HG03521 (cell line): ENCODE results near the gene ADAMTSL3.

Experiments
- ATAC-seq: cut with Tn5 transposase; IDR thresholded peaks from one replicate; pipeline ENCODE4 v1.9.1; 2021; ENCODE audit warnings: mild to moderate bottlenecking, moderate library complexity; ENCODE audit not compliant: unreplicated experiment

ADAMTSL3 gene

DNA sequence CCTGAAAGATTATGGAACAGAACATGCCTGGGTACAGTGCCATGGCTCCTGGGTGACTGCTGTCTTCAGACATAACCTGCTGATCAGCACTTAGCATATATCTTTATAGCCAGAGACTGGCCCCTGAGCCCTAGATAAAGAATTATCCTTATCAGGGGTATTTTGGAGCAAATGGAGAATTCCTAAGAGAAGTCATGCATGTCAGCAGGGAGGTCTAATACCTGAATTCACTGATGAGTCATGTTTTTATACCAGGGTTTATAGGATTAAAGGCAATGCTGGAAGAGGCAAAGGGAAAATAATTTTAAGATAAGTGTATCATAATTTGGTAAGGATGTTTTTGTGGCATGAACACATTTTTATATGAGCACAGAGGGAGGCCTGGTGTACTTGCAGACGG is 159.8 kb downstream of the ADAMTSL3 start:
- no peak for ATAC-seq

DNA sequence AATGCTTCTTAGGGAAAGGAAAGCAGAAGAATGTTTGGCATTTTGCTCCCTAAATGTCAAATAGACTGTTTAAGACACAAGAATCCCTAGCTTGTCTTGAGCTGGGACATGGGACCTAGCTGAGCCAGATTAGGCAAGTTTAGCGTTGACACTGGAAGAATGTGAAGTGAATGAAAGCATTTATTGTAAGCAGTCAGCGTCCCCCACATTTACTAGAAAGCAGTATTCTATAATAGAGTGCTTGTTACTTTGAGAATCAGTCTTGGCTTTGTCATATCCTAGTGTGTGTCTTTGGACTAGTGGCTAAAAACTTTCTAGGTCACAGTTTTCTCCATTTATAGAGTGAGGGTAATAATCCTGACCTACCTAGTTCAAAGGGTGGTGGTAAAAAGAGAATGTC is 161.6 kb downstream of the ADAMTSL3 start:
- ATAC-seq: no peak

DNA sequence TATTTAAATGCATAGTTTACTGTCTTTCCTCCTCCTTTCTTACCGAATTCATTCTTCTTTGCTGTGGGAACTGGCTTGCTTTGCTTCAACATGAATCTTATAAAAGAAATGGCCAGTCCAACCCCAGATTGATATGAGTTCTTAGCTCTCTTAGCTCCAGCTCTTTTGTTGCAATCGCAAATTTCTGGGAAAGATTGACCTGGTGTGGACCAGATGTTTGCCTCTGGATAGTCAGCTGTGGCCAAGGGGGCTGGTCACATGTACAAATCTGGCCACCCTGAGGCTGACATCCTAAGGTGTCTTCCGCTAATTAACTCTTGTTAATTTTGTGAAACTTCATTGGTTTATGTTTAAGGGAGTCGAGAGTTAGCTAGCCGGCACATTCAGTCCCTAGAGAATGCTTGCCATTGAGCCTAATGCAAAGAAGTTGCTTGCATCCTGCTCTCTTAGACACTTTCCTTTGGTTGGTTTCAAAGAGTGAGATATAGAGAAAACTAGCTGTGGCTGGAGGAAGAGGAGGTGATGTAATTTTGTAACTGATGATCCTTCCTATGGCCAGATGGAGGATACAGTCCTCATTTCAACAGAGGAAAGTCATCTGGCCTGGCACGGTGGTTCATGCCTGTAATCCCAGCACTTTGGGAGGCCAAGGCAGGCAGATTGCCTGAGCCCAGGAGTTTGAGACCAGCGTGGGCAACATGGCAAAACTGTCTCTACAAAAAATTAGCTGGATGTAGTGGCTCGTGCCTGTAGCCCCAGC is 162.4 kb downstream of the ADAMTSL3 start:
- ATAC-seq: no peak

DNA sequence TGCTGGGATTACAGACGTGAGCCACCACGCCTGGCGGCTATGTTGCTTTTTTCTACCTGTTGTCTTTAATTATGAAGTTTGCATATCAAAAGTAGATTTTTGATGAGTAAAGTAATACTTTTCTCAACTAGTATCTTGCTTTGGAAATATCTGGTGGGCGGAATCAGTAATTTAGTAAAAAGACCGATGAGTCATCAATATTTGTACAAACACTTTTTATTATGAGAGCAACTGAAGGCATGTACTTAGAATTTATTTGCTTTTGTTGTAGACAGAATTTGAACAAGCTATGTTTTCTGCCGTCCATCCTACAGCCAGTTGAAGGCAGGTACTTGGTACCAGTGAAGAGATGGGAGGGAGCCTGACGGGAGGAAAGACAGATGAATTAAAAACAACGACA is 164.7 kb downstream of the ADAMTSL3 start:
- ATAC-seq: no peak

DNA sequence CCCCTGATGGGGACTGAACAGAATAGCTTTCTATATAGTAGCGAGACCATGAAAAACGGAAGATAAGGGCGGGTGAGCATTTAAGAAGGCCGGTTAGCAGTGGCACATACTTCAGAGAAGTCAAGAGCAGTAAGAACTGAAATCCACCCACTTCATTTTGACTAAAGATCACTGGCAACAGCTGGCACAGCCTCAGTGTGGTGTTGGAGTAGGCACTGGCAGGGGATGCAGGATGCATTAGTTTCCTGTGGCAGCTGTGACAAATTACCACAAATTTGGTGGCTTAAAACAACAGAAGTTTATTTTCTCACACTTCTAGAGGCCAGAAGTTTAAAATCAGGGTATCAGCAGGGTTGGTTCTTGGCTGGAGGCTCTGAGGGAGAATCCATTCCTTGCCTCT is 176.5 kb downstream of the ADAMTSL3 start:
- ATAC-seq: no peak

DNA sequence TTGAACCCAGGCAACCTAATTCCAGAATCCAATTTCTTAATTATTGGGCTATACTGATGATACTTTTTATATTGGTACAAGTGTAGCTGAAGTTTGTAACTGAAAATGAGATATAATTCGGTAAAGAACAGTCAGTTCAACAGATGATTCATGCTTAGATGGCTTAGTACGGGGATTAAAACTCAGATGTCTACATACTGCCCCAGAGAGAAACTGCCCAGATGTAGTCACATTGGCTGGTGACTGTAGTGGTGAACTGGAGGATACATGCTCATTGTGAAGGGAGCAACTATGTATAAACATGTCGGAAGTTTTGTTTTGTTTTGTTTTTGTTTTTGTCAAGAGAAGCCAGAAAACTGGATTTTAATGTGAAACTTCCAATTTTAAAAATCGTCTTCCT is 179.6 kb downstream of the ADAMTSL3 start:
- ATAC-seq: no peak

DNA sequence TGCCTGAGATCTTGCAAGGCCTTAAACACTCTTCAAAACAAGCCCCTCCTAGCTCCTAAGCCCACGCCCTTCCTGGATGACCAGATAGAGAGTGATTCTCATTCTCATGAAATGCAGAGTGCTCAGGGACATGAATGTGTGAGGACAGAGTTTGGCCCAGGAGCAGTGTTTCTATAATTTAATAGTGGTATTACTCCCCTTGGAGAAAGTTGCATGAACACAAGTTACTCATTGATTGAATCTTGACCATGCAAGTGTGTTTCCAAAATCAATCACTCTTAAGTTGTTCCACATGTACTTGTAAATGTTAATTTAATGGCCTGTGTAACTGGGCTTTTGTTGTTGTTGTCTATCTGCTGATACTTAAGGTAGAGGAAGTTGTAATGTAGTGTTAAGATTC is 181.6 kb downstream of the ADAMTSL3 start:
- no peak for ATAC-seq

DNA sequence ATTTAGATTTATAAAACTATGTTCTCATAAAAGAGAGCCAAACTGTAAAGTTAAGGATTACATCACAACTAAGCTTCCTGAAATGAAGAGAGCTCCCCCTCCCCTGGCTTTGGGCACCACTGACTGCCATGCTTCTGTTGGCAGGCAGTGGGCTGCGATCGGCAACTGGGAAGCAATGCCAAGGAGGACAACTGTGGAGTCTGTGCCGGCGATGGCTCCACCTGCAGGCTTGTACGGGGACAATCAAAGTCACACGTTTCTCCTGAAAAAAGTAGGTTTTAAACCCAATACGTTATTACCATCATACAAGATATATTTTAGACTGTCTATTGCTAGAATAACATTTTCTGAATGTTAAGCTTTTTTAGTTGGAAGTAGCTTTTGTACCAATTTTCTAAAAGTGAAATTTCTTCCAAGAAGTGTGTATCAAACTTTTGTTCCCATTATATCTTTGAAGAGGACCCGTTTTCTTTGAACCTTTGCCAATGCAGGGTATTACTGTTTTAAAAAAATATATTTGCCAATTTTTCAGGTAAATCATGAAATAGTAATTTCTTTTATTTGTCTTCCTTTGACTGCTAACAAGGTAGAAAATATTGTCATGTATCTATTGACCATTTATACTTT is 184.1 kb downstream of the ADAMTSL3 start:
- no peak for ATAC-seq

DNA sequence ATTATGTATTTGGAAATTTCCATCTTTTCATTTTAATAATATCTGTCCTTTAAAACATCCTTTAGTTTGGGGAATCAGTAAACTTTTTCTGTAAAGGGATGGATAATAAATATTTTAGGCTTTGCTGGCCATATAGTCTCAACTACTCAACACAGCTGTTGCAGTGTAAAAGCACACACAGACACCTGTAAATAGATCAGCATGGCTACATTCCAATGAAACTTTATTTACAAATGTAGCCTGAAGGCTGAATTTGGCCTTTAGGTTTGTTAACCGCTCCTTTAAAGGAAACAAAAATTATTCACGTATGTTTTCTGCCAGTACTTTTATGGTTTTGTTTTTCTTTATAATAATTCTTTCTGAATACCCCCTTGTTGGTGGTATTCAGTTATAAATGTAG is 184.8 kb downstream of the ADAMTSL3 start:
- no peak for ATAC-seq

DNA sequence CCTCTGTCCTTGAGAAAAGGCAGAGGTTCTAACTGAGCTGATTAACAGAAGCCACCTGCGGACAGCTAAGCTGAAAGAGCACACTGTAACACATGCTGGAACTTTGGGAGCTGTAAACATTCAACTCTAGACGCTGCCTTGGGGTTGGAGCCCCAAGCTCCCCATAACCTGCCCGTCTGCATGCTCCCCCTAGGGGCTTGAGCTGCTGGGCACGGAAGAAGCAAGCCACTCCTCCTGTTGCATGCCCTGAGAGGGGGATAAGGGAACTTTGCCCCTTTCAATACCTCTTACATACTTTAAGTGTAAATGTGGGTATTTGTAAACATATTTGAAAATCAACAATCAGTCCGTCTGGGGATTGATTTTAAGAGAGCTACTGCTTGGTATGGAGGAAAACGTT is 188.4 kb downstream of the ADAMTSL3 start:
- ATAC-seq: no peak

DNA sequence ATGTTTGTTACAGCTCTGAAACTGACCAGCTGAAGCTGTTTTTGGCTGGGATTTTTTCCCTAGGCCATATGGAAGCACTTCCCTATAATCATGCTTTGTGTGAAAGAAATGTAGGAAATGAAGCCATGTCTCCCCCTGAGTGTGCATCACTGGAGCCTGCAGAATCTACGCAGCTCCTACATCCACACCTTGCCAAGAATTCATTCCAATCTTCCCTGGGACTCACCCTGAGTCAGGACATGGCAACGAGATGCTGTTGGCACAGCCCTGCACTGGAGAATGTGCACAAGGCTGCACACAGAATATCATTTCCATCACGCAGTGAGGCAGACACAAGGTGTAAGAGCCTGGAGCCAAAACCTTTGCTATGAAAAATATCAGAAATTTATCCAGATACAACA is 189.5 kb downstream of the ADAMTSL3 start:
- no peak for ATAC-seq

DNA sequence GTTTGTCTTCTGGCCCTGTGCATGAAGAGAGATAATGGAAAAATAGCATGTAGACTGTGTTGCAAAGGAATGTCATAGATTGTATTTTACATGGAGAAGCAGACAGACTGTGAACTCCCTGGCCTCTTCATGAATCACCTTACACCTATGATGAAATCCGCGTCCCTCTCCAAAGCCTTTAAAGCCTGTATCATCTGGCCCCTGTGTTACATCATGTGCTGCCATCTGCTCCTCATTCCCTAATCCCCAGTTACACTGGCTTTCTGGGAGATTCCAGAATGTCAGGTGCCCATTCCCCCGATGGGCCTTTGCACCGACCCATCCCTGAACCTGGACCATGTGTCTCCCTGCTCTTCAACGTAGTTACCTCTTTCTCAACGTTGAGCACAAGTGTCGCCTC is 190.8 kb downstream of the ADAMTSL3 start:
- no peak for ATAC-seq

DNA sequence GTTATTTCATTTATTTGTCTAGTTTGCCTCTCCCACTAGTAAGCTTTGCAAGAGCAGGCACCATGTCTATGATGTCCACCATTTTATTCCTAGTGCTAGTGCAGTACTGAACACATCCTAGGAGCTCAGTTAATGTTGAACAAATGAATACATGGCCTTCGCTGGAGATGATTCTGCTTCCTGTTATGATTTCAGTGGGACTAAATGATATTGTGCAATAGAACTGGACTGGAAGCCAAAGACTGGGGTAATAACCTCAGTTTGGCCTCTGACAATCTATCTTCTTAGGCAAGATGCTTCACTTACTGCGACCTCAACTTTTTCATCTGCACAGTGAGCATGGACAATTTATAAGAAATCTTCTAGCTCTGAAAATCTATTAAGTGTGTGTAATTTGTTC is 191.3 kb downstream of the ADAMTSL3 start:
- no peak for ATAC-seq

DNA sequence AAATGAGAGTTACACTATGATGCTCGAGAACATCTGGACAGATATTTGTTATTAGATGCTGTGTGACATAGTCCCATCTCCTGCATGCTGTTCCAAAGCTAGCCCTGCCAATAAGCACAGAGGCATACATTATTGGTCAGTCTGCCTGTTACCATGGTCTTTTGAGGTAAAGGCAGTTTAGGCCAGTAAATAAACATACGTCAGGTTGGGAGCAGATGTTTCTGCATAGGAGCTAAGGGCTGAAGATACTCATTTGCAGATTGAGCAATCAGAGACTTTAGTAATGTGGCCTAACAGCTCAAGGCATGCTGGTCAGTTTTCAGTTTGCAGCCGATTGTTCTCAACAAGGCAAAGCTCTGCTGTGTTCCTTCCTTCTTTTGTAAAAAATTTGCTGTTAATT is 192.9 kb downstream of the ADAMTSL3 start:
- ATAC-seq: no peak

DNA sequence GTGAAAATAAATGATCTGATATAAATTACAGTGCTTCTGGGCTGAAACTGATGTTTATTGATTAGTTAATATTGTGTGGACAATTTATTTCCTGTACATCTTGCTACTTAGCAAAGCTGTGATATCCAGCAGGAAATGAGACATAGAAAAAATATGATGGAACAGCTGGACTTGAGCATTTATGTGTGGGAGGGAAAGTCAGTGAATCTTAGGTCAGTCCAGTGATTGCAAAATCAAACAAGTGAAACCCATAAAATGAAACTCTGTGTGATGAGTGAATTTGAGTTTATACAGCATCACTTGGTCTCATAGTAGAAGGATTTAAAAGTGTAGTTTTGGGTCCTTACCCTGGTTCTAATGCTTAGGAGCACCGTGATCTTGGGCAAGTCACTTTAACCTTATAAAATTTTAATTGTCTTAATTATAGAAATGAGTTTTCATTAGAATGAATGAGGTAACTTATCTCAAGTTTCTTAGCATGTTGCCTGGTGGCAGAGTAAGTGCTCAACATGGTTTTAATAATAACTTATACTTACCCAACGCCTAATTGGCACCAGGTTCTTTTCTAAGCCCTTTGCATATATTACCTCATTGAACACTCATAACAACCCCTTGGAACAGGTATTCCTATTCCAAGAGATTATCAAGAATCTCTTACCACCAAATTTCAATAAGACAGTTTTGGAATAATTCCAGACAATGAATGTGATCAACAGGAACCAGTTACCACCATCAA is 194.6 kb downstream of the ADAMTSL3 start:
- ATAC-seq: no peak

DNA sequence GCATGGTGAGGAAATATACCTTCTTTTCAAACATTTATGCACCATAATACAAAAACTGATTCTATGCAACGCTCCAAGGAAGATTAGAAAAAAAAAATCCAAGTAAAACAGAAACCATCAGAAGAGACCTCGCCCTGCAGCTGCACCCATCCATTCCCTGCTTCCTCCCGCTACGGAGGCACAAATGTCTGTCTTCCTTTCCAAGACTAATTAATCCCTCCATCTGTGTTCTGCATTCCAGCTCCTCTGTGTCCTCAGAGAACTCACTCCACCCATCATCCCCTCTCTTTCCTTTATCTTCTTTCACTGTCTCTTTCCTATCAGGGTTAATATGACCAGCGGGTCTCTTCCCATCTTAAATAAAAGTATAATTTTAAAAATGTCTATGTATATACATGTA is 196.1 kb downstream of the ADAMTSL3 start:
- ATAC-seq: no peak

DNA sequence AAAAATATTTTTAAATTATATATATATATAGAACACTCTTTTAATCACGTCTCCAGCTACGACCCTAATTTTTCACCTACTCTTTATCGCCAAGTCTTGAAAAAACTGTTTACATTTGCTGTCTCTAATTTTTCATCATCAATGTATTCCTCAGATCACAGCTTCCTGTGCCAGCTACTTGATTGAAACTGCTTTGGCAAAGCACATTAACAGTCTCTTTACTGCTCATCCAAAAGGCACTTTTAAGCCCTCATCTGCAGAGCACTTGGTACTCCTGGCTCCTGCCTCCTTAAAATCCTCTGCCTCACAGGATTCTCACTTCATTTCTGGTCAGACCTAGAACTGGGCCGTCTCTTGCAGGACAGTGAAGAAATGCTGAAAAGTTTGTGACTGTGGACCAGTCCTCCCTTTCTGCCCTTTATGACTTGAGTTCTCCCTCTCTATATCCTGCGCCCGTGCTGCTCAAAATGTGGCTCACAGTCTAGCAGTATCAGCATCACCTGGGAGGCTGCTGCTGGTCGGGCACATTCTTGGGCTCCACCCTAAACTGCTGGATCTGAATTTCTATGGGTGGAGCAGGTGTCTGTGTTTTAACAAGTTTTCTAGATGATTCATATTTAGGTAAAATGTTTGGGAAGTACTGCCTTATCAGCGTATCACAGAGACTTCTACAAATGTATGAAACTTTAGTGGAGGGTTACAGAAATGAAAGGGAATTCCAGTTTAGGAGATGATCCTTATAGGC is 196.8 kb downstream of the ADAMTSL3 start:
- no peak for ATAC-seq

DNA sequence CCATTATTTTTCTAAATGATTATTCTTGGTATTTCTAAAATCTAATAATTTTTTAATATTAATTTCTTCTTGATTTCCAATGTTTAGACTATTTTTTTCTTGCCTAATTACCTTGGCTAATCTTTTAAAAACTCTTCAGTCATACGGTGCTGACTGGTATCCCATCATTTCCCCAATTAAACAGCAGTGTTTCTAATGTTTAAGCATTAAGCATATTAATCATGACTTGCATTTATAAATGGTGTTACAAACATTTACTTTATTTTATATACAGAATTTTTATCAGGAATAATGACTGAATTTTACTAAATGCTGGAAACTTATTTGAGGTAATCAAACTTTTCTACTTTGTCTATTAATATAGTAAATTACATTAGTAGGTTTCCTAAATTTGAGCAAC is 199.3 kb downstream of the ADAMTSL3 start:
- no peak for ATAC-seq

DNA sequence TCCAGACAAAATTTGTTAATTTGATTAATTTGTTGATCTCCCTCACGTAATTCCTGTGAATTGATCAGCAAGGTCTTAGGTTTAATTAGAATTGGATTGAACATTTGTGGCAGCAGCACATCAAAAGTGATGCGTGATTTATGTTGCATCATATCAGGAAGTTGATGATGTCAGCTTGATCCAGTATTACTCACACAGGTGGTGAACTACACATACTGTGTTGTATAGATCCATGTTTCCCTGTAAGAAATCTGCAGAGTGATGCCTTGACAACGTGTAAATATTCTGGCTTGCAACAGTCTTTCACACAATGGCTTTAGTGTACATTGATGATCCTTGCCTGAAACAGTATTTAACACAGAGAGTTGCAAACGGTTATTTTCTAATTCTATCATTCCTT is 200.4 kb downstream of the ADAMTSL3 start:
- no peak for ATAC-seq

DNA sequence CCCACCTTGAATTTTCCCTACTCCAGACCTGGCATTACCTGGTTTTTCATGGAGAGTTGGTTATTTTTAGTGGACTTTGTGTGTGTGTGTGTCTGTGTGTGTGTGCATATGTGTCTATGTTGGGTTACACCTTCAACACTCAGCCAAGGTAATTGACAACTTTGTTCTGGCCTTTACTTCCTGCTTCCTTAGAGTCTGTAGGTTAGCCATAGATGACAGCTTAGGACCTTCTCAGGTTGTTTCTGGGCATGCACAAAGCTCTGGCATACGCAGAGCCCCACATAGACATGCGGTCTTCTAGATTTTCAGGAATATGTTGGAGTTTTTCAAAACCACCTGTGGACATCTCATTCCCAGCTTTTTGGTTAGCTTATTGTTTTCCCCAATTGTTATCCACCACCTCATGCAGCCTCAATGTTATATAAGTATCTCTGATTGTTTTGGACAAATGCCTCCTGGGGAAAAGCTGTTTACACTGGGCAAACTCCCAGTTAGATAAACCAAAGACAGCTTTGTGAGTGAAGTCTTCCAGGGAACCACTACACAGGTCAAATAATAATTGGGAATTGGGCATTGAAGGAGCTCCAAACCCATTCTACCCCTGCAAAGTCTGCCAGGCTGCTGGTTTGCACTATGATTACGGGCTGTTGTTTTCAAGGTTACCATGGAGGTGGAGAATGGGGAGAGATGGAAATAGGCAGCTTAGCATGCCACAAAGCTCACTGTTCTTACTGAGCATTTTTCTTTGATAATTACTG is 201.2 kb downstream of the ADAMTSL3 start:
- ATAC-seq: no peak

DNA sequence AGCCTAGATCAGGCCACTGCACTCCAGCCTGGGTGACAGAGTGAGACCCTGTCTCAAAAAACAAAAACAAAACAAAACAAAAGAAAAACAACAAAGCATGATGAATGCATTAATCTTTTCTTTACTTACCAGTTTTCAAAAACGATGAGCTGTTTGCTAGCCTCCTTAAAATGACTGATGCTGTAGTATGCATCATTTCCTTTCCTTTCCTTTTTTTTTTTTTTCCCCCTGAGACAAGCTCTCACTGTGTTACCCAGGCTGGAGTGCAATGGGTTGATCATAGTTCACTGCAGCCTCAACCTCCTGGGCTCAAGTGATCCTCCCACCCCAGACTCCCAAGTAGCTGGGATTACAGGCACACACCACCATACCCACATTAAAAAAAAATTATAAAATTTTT is 202.0 kb downstream of the ADAMTSL3 start:
- no peak for ATAC-seq
